GM13976 (cell line): ENCODE results near the gene RANGRF.

Experiments used
- DNase-seq: peaks from one replicate; pipeline ENCODE4 v3.0.0; 2012; ENCODE audit warnings: low spot score
- in situ Hi-C: fragments of 300-500 bp; cut with MboI; formaldehyde crosslinking; loops from one replicate; pipeline ENCODE4 v1.12.0; 2022; ENCODE audit warnings: low sequenced_read_pairs, mixed read lengths, inconsistent platforms; ENCODE audit not compliant: unreplicated experiment
- TF ChIP-seq, protein P1 (sequence below): IDR thresholded peaks from 2 replicates; pipeline ENCODE4 v1.5.1; 2012; ENCODE audit warnings: borderline replicate concordance, mild to moderate bottlenecking; ENCODE audit not compliant: insufficient read depth; ENCODE audit errors: extremely low read depth, missing control alignments, control extremely low read depth

RANGRF gene

DNA sequence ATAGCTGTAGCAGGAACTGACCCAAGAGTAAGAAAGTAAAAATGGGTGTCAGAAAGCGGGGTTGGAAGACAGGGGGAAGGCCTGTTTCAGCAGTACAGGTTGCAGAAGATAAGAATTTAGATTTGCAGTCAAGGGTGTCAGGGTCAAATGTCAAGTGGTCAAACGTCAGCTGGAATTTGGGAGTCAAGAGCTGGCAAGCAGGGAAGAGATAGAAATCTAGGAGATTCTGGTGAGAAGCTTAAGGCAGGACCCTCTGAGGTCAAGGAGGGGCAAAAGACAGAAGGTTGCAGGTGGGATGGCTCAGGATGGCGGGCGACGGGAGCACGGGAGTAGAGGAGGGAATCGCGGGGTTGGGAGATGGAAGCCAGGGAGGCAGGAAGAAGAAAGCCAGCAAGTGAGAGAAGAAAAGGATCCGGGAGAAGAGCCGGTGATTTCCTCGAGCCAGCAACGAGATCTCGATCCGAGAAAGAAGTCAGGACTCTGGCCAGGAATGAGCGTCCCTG lies 6.4 kb downstream of the RANGRF start:
- no peak for DNase-seq
- TF ChIP-seq, protein P1, sequence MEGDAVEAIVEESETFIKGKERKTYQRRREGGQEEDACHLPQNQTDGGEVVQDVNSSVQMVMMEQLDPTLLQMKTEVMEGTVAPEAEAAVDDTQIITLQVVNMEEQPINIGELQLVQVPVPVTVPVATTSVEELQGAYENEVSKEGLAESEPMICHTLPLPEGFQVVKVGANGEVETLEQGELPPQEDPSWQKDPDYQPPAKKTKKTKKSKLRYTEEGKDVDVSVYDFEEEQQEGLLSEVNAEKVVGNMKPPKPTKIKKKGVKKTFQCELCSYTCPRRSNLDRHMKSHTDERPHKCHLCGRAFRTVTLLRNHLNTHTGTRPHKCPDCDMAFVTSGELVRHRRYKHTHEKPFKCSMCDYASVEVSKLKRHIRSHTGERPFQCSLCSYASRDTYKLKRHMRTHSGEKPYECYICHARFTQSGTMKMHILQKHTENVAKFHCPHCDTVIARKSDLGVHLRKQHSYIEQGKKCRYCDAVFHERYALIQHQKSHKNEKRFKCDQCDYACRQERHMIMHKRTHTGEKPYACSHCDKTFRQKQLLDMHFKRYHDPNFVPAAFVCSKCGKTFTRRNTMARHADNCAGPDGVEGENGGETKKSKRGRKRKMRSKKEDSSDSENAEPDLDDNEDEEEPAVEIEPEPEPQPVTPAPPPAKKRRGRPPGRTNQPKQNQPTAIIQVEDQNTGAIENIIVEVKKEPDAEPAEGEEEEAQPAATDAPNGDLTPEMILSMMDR: no peak
- in situ Hi-C loops: no loop called here

GRCh38 chr17:8300226-8300625 lies 11.8 kb downstream of the RANGRF start:
- in situ Hi-C loops: no loop called here
- DNase-seq: no peak
- TF ChIP-seq, protein P1: no peak

DNA sequence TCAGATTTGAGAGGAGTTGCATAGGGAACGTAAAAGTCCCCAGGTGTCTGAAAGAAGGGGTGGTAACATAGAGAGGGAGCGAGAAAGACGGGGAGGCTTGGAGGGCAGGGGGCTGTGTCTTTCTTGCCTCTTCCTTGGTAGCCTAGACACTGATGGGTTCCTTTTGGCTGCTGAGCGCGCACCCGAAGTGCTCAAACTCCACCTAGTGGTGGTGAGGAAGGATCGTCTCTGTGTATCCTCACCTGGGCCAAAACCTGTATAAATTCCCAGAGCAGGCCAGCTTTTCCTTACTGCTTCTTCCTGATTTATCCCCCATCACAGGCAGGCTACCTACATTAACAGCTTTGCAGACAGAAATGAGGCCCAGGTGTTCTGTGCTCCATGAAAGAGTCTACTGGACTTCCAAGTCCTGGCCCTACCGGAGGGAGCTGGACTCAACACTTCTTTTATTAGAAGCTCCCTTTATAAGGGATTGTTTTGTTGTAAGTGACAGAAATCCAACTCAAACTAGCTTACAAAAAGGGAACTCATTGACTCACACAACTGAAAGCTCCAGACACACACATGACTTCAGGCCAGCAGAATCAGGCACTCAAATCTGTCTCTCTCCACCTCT lies 12.3 kb downstream of the RANGRF start:
- TF ChIP-seq, protein P1: peak; percentile 87
- in situ Hi-C loops: no loop called here
- peak; percentile 87 for DNase-seq

GRCh38 chr17:8310601-8311123 lies 22.2 kb downstream of the RANGRF start:
- in situ Hi-C loops: no loop called here
- TF ChIP-seq, protein P1: no peak
- DNase-seq: no peak

DNA sequence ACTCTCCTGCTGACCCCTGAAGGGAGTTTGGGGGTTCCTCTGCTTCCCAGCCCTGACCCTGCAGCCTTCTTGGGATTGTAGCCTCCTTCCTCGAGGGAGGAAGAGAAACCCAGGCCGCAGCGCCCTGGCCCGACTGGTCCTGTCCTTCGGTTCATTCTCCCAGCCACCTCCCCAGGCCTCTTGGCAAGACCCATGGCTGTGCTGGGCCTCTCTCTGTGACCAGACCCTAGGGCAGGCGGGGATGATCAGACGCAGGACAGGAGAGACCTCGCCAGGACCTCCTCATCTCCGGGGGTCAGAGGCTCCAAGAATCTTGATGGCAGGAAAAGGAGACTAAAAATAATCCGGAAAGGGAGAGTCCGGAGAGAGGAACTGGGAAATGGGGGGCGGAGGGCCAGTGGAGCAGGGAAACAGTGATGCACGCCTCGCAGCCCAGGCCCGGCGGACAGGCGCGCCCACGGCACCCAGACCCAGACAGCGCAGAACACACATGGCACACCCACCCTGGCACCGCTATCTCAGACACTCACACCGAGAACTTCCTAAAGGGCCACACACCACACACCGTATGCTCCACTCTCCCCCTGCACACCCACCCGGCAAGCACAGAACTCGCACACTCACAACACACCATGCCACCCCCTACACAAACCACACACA lies 22.8 kb downstream of the RANGRF start:
- in situ Hi-C loops: no loop called here
- DNase-seq: no peak
- TF ChIP-seq, protein P1: no peak

- in situ Hi-C loops: no loop called here
- TF ChIP-seq, protein P1: no peak
- no peak for DNase-seq
Measured at GRCh38 chr17:8312251-8312650, 23.8 kb downstream of the RANGRF start.
